IMR-90 (cell line): ENCODE data around the gene ABCA3. TPM values are rescaled to one million over a fixed set of nuclear protein-coding genes. Genes with fewer than 3 reads are reported as not detected.

Experiments
- ATAC-seq: fragments of 200-7000 bp; cut with Tn5 transposase; 2 replicates; pipeline ENCODE4 v1.9.1; 2020; ENCODE audit warnings: low read depth, mild to moderate bottlenecking, moderate library complexity
- BruUV-seq: library from RNA; stranded (reverse); fragments of 400-500 nt; replicated peaks from 2 replicates; lab custom pipeline; 2021; lab: Mats Ljungman, UMichigan
- CTCF ChIA-PET: fragments of 300-600 bp; formaldehyde crosslinking; extraction: SDS; loops from one replicate; lab custom pipeline; 2021; ENCODE audit warnings: antibody characterized with exemption; lab: Yijun Ruan, JAX
- POLR2A ChIA-PET: fragments of 300-600 bp; sonication (Branson Sonifier 250); formaldehyde crosslinking; loops from one replicate; lab custom pipeline; 2022; ENCODE audit warnings: antibody characterized with exemption; ENCODE audit not compliant: unreplicated experiment; lab: Charles Lee
- DNase-seq: peaks from one replicate; pipeline ENCODE4 v3.0.0; 2013
- H2AFZ ChIP-seq: replicated peaks from 2 replicates; pipeline ENCODE3; 2013; ENCODE audit warnings: low read length, mild to moderate bottlenecking; ENCODE audit not compliant: poor library complexity
- H2AK5ac ChIP-seq: 2 replicates; pipeline ENCODE4 v1.6.1; 2013; ENCODE audit warnings: low read depth, low read length, inconsistent platforms
- H2AK9ac ChIP-seq: replicated peaks from 2 replicates; pipeline ENCODE3; 2013; ENCODE audit warnings: mild to moderate bottlenecking, low read depth, low read length, moderate library complexity; ENCODE audit not compliant: poor library complexity
- H2BK120ac ChIP-seq: 2 replicates; pipeline ENCODE4 v1.6.1; 2013; ENCODE audit warnings: low read depth, low read length, inconsistent platforms
- H2BK15ac ChIP-seq: 3 replicates; pipeline ENCODE4 v1.6.1; 2013; ENCODE audit warnings: low read depth, low read length, inconsistent platforms
- H2BK20ac ChIP-seq: 2 replicates; pipeline ENCODE4 v1.6.1; 2013; ENCODE audit warnings: low read depth, mild to moderate bottlenecking, inconsistent platforms, low read length, moderate library complexity
- H2BK5ac ChIP-seq: 2 replicates; pipeline ENCODE4 v1.6.1; 2013; ENCODE audit warnings: mild to moderate bottlenecking, low read depth, low read length, inconsistent platforms; ENCODE audit not compliant: poor library complexity, severe bottlenecking
- H3K14ac ChIP-seq: replicated peaks from 2 replicates; pipeline ENCODE4 v1.6.1; 2013; ENCODE audit warnings: low read depth, low read length, inconsistent platforms
- H3K18ac ChIP-seq: 2 replicates; pipeline ENCODE4 v1.6.1; 2013; ENCODE audit warnings: low read depth, low read length, control low read depth
- H3K23ac ChIP-seq: 2 replicates; pipeline ENCODE4 v1.6.1; 2013; ENCODE audit warnings: low read depth, low read length, inconsistent platforms
- H3K27ac ChIP-seq: 2 replicates; pipeline ENCODE4 v1.5.1; 2013; ENCODE audit warnings: mild to moderate bottlenecking, control low read depth, low read length; ENCODE audit not compliant: insufficient read depth
- H3K27me3 ChIP-seq: 2 replicates; pipeline ENCODE4 v1.6.1; 2013; ENCODE audit warnings: low read length; ENCODE audit not compliant: control insufficient read depth, insufficient read depth
- H3K36me3 ChIP-seq: 2 replicates; pipeline ENCODE4 v1.6.1; 2013; ENCODE audit warnings: low read length, mixed read lengths; ENCODE audit not compliant: control insufficient read depth, insufficient read depth
- H3K4ac ChIP-seq: 2 replicates; pipeline ENCODE4 v1.6.1; 2013; ENCODE audit warnings: low read depth, low read length, inconsistent platforms
- H3K4me1 ChIP-seq: 2 replicates; pipeline ENCODE4 v1.6.1; 2013; ENCODE audit warnings: low read length, mixed read lengths; ENCODE audit not compliant: control insufficient read depth, insufficient read depth
- H3K4me2 ChIP-seq: 2 replicates; pipeline ENCODE4 v1.6.1; 2013; ENCODE audit warnings: low read depth, mild to moderate bottlenecking, control low read depth, low read length, moderate library complexity
- H3K4me3 ChIP-seq: 2 replicates; pipeline ENCODE4 v1.5.1; 2013; ENCODE audit warnings: low read depth, mild to moderate bottlenecking, control low read depth, low read length, moderate library complexity; ENCODE audit not compliant: insufficient read depth
- H3K56ac ChIP-seq: 2 replicates; pipeline ENCODE4 v1.6.1; 2013; ENCODE audit warnings: low read length, inconsistent platforms; ENCODE audit not compliant: insufficient read depth; ENCODE audit errors: extremely low read depth
- H3K79me1 ChIP-seq, 2 experiments: 2 replicates each; pipeline ENCODE4 v1.6.1; 2013; ENCODE audit warnings: low read length in 2 of 2, inconsistent platforms in 1 of 2, low read depth in 1 of 2
- H3K9ac ChIP-seq: 2 replicates; pipeline ENCODE4 v1.6.1; 2013; ENCODE audit warnings: low read depth, low read length, control low read depth
- H3K9me1 ChIP-seq: 2 replicates; pipeline ENCODE4 v1.6.1; 2013; ENCODE audit warnings: low read length, inconsistent platforms; ENCODE audit not compliant: insufficient read depth
- H3K9me3 ChIP-seq: 2 replicates; pipeline ENCODE4 v1.6.1; 2013; ENCODE audit warnings: low read length; ENCODE audit not compliant: control insufficient read depth, insufficient read depth
- H4K20me1 ChIP-seq: 2 replicates; pipeline ENCODE4 v1.6.1; 2013; ENCODE audit warnings: low read length, inconsistent platforms; ENCODE audit not compliant: insufficient read depth
- H4K5ac ChIP-seq: 2 replicates; pipeline ENCODE4 v1.6.1; 2013; ENCODE audit warnings: mild to moderate bottlenecking, low read depth, low read length, control low read depth
- H4K8ac ChIP-seq, 2 experiments: 2 replicates each; pipeline ENCODE4 v1.6.1; 2013; ENCODE audit warnings: low read depth in 2 of 2, low read length in 2 of 2, control low read depth in 1 of 2, inconsistent platforms in 1 of 2
- H4K91ac ChIP-seq: 2 replicates; pipeline ENCODE4 v1.6.1; 2013; ENCODE audit warnings: low read depth, low read length, inconsistent platforms; ENCODE audit not compliant: insufficient read depth
- BHLHE40 ChIP-seq: fragments of 150-350 bp; IDR thresholded peaks from 2 replicates; pipeline ENCODE4 v1.6.1; 2016; ENCODE audit warnings: mild to moderate bottlenecking, low read depth, low read length
- CEBPB ChIP-seq: IDR thresholded peaks from 2 replicates; pipeline ENCODE4 v1.6.1; 2012; ENCODE audit warnings: low read depth, low read length, improper control_type of control experiment
- CHD1 ChIP-seq: IDR thresholded peaks from 2 replicates; pipeline ENCODE4 v1.6.1; 2012; ENCODE audit warnings: low read depth, low read length, improper control_type of control experiment
- MAZ ChIP-seq: IDR thresholded peaks from 2 replicates; pipeline ENCODE4 v1.6.1; 2012; ENCODE audit warnings: low read depth, mild to moderate bottlenecking, low read length, improper control_type of control experiment, moderate library complexity, borderline replicate concordance
- POLR2A ChIP-seq: IDR thresholded peaks from 2 replicates; pipeline ENCODE4 v1.6.1; 2012; ENCODE audit warnings: mild to moderate bottlenecking, low read depth, low read length
- RAD21 ChIP-seq: IDR thresholded peaks from 2 replicates; pipeline ENCODE4 v1.6.1; 2012; ENCODE audit warnings: low read length, improper control_type of control experiment
- RFX5 ChIP-seq: IDR thresholded peaks from 2 replicates; pipeline ENCODE4 v1.8.0; 2012; ENCODE audit warnings: low read depth, mild to moderate bottlenecking, low read length, moderate library complexity
- SMC3 ChIP-seq: fragments of 150-350 bp; IDR thresholded peaks from 2 replicates; pipeline ENCODE4 v1.6.1; 2016; ENCODE audit warnings: low read depth, mild to moderate bottlenecking, antibody characterized with exemption, low read length, moderate library complexity
- USF2 ChIP-seq: fragments of 150-350 bp; IDR thresholded peaks from 2 replicates; pipeline ENCODE4 v1.6.1; 2017; ENCODE audit warnings: mild to moderate bottlenecking, antibody characterized with exemption, low read length, low read depth
- WGBS, 2 experiments: methylation state at CpG; one replicate each; pipeline versions ENCODE4 v1.1.5 to v1.1.7; 2013; ENCODE audit warnings: missing lambda C conversion rate in 2 of 2; ENCODE audit not compliant: insufficient read length in 1 of 2; ENCODE audit errors: extremely low coverage in 2 of 2; 5-methylcytosine and 5-hydroxymethylcytosine counted together
- dilution Hi-C: fragments of 300-500 bp; cut with HindIII; formaldehyde crosslinking; loops from one replicate; pipeline ENCODE4 v1.14.3; 2018; ENCODE audit warnings: low sequenced_read_pairs; ENCODE audit not compliant: unreplicated experiment
- in situ Hi-C: fragments of 300-500 bp; cut with MboI; formaldehyde crosslinking; loops from 3 replicates; pipeline ENCODE4 v1.14.3; 2019; ENCODE audit warnings: low sequenced_read_pairs, inconsistent platforms, mixed read lengths
- intact Hi-C: fragments of 100-400 bp; cut with micrococcal nuclease; formaldehyde crosslinking; loops from 2 replicates; pipeline ENCODE4 v1.10.0; 2022
- polyA plus RNA-seq, 3 experiments: library from polyadenylated mRNA; depleted of rRNA; stranded (reverse); fragments of >200 nt; gene quantifications; 2 replicates each; pipeline ENCODE4 v1.2.3, GENCODE V29; 2012; ENCODE audit warnings: low replicate concordance in 1 of 3
- total RNA-seq: library from RNA; depleted of rRNA; stranded (reverse); fragments of >200 nt; gene quantifications from 2 replicates; pipeline ENCODE4 v1.2.3, GENCODE V29; 2012

Gene ABCA3
- total and polyA plus RNA-seq, 2 of the 4 experiments (the other 2 are of a cell fraction): 0.18 to 0.22 TPM

GRCh38 chr16:2238150-2238837, 102.2 kb downstream of the ABCA3 start:
- Histone ChIP-seq H3K36me3 (peaks cover 36% of the 10 kb centered on the region), H3K4me3 (no peak overlapping the region), H3K9me3 (no peaks in the 10 kb centered on the region), H3K9ac (no peak overlapping the region), H3K18ac (no peak overlapping the region), H3K4ac (no peak overlapping the region), H2BK15ac (no peak overlapping the region), H3K9me1 (no peaks in the 10 kb centered on the region), H3K4me2 (no peak overlapping the region), H2AFZ (no peak overlapping the region), H3K4me1 (peaks cover 5% of the 10 kb centered on the region; the same call in 1 of the 2 replicates), H3K79me1 (no peaks in the 10 kb centered on the region), H3K27ac (no peak overlapping the region), H4K5ac (no peak overlapping the region), H2BK5ac (no peak overlapping the region), H2AK9ac (no peak overlapping the region), H2BK20ac (no peak overlapping the region), H3K27me3 (peaks cover 9% of the 10 kb centered on the region), H2AK5ac (no peak overlapping the region), H3K23ac (no peak overlapping the region), H4K91ac (no peak overlapping the region), H3K14ac (no peak overlapping the region), H3K56ac (no peak overlapping the region), H4K20me1 (peaks cover 14% of the 10 kb centered on the region), H2BK120ac (no peak overlapping the region), H4K8ac (no peak overlapping the region)
- ChIA-PET POLR2A (interaction anchor here (0.6 kb wide), 1 partner anchor 13 kb away, joined by 10 read pairs; no protein-coding TSS in a partner anchor), CTCF (interaction anchor here (1.1 kb wide), 1 partner anchor 13 kb away, joined by 3 read pairs; the partner anchor contains the start of gene ECI1)
- DNase-seq (no peak), ATAC-seq (no peak)
- intact Hi-C loops (no loop called here), dilution Hi-C loops (no loop called here), in situ Hi-C loops (no loop called here)
- BruUV-seq: no TSS peak
- TF ChIP-seq SMC3 (no peak), RFX5 (no peak), CHD1 (no peak), MAZ (no peak), CEBPB (no peak), RAD21 (no peak), BHLHE40 (no peak), USF2 (no peak), POLR2A (no peak)
- WGBS, 2 experiments: 59% methylated on average over 11 of the region's 18 CpGs; no CpG with 5 or more reads in 1 of the 2 experiments
